ENCODE data around the gene PRKCZ. TPM values are rescaled to one million over a fixed set of nuclear protein-coding genes. Genes with fewer than 3 reads are reported as not detected.

The PRKCZ gene
- total RNA-seq, 1 donor from 2014 or later: 35.2 TPM

- no peak for DNase-seq (ENCODE audit: low spot score)
These were observed 127.3 kb downstream of the PRKCZ start for GRCh38 chr1:2177541-2177940.

GRCh38 chr1:2177946-2178538 lies 127.8 kb downstream of the PRKCZ start:
- no peak for DNase-seq (ENCODE audit: low spot score)

GRCh38 chr1:2178875-2179274 lies 128.7 kb downstream of the PRKCZ start:
- no peak for DNase-seq (ENCODE audit: low spot score)

GRCh38 chr1:2179283-2180013 lies 129.2 kb downstream of the PRKCZ start:
- DNase-seq (ENCODE audit: low spot score): no peak

- no peak for DNase-seq (ENCODE audit: low spot score)
These were observed 130.4 kb downstream of the PRKCZ start for GRCh38 chr1:2180297-2181245.

GRCh38 chr1:2181271-2181670 lies 131.1 kb downstream of the PRKCZ start:
- no peak for DNase-seq (ENCODE audit: low spot score)

GRCh38 chr1:2181752-2182151 lies 131.5 kb downstream of the PRKCZ start:
- no peak for DNase-seq (ENCODE audit: low spot score)

GRCh38 chr1:2182376-2182775 lies 132.2 kb downstream of the PRKCZ start:
- no peak for DNase-seq (ENCODE audit: low spot score)

- no peak for DNase-seq (ENCODE audit: low spot score)
These were observed 133.7 kb downstream of the PRKCZ start for GRCh38 chr1:2183937-2184334.

DNA sequence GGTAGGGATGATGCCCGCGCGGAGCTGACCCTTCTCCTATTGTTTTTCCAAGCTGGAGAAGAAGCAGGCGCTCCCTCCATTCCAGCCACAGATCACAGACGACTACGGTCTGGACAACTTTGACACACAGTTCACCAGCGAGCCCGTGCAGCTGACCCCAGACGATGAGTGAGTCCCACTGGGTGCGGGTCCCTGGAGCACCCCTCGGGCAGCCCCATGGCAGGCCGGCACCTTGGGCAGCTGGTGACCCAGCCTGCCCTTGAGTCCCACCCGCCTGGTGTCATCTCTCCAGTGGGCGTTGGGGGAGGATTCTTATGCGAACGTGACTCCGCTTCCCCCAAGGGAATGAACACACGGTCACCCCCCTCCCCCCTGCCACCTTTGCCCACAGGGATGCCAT lies 134.3 kb downstream of the PRKCZ start:
- DNase-seq (ENCODE audit: low spot score): no peak

DNA sequence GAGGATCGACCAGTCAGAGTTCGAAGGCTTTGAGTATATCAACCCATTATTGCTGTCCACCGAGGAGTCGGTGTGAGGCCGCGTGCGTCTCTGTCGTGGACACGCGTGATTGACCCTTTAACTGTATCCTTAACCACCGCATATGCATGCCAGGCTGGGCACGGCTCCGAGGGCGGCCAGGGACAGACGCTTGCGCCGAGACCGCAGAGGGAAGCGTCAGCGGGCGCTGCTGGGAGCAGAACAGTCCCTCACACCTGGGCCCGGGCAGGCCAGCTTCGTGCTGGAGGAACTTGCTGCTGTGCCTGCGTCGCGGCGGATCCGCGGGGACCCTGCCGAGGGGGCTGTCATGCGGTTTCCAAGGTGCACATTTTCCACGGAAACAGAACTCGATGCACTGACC lies 134.7 kb downstream of the PRKCZ start:
- no peak for DNase-seq (ENCODE audit: low spot score)

GRCh38 chr1:2185880-2186855 lies 136.0 kb downstream of the PRKCZ start:
- DNase-seq (ENCODE audit: low spot score): no peak

DNA sequence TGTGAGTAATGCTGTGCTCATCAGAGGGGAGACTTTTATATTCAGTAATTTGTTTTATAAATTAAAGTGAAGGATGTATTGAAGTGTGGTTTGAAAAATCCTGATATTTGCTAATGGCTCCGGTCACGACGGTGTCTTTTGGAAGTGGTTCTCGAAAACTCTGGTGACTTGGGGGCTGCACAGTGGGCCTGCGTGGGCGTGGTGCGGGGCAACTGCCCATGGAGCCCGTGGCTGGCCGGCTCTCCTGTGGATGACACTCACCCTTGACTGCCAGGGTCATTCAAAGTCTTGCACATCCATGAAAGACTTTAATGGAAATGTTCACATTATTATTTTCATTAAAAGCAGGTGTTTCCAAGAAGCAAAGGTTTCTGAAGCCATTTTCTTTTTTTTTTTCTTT lies 136.7 kb downstream of the PRKCZ start:
- DNase-seq (ENCODE audit: low spot score): no peak

DNA sequence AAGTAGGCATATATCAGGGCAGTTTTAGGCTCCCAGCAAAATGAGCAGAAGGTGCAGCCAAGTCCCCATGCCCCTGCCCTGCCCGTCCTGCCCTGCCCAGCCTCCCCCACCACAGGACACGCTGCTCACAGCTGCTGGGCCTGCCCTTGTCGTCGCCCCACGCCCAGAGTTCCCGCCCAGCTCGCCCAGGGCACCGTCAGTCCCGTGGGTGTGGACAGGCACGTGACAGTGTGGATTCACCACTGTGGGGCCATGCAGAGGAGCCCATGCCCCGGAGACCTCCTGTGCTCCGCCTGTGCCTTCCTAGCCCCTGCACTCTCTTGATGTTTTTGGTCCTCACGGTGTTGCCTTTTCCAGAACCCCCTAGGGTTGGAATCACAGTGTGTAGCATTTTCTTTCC lies 137.4 kb downstream of the PRKCZ start:
- DNase-seq (ENCODE audit: low spot score): no peak

GRCh38 chr1:2188336-2188735 lies 138.1 kb downstream of the PRKCZ start:
- DNase-seq (ENCODE audit: low spot score): no peak

DNA sequence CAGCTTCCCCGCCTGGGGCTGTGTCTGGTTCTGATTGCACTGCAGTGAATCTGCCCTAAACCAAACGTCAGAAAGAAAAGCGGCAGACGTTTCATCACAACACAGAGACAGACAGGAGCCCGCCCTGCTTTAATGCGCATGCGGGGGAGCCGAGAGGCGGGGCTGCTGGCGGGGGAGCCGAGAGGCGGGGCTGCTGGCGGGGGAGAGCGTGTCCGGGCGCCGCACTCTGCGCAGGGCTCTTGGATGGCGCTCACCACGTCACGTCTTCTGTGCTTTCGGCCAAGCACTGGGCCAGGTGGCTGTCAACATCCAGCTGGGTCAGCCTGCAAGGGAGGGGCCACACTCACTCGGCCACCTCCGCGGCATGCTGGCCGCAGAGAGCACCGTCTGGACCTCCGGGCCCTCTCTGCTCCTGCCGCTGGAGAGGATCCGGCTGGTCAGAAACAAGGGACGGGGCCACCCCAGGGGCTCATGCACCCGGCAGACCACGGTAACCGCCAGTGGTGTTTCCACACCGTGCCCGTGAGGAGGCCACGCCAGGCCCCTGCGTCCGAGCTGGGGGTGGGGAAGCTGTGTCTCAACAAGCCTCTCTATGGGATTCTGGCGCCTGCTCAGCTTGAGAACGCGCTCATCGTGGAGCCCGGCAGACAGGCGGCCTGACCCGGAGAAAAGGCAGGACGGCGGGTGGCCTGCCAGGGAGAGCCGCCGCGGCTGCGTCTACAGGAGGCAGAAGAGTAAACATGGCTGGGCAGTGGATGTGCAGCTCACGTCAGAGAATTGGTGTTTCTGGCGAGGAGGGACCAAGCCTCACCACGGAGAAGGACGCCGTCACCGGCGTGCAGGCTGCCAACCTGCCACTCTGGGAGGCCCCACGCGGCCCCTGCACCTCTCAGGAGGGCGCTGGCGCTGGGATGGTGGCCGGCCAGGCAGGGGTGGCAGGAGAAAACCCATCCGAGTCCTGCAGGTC lies 139.5 kb downstream of the PRKCZ start:
- peak; percentile 98 for DNase-seq (ENCODE audit: low spot score)

GRCh38 chr1:2190491-2190976 lies 140.3 kb downstream of the PRKCZ start:
- DNase-seq (ENCODE audit: low spot score): no peak

GRCh38 chr1:2192031-2192995 lies 142.1 kb downstream of the PRKCZ start:
- DNase-seq (ENCODE audit: low spot score): peak; percentile 92

Data from umbilical cord (tissue), 2 donors.